HepG2 (cell line): ENCODE measurements around the gene RTRAF.

Experiments
- MAFK ChIP-seq, 2 experiments: IDR thresholded peaks in 1 of 2; conservative IDR thresholded peaks in 1 of 2; 2 replicates each; pipeline ENCODE4 v1.6.1; 2011; ENCODE audit warnings: improper control_type of control experiment in 2 of 2, low read length in 2 of 2
- MAZ ChIP-seq, 2 experiments: sonication (generic) in 1 of 2; formaldehyde crosslinking in 1 of 2; IDR thresholded peaks; 2 replicates each; pipeline versions ENCODE4 v1.5.0 to v1.6.1; 2012 to 2020; ENCODE audit warnings: low read depth in 2 of 2, mild to moderate bottlenecking in 2 of 2, borderline replicate concordance in 1 of 2, improper control_type of control experiment in 1 of 2, low read length in 1 of 2, missing genetic modification reagents in 1 of 2, moderate library complexity in 1 of 2
- POLR2A ChIP-seq, 2 experiments: IDR thresholded peaks; 2 replicates each; pipeline ENCODE4 v1.6.1; 2011; ENCODE audit warnings: low read depth in 2 of 2, low read length in 2 of 2, mild to moderate bottlenecking in 1 of 2, moderate library complexity in 1 of 2; ENCODE audit not compliant: insufficient read depth in 1 of 2
- RAD51 ChIP-seq: fragments of 450-650 bp; IDR thresholded peaks from 2 replicates; pipeline ENCODE4 v1.6.1; 2016; ENCODE audit warnings: borderline replicate concordance
- ZFAT ChIP-seq: sonication (generic); formaldehyde crosslinking; conservative IDR thresholded peaks from 2 replicates; pipeline ENCODE4 v1.8.1; 2023; ENCODE audit warnings: missing genetic modification reagents, inconsistent platforms
- ZMYM2 ChIP-seq: sonication (generic); formaldehyde crosslinking; IDR thresholded peaks from 2 replicates; pipeline ENCODE4 v1.8.0; 2022; ENCODE audit warnings: mild to moderate bottlenecking, missing genetic modification reagents
- ZNF747 ChIP-seq: sonication (generic); formaldehyde crosslinking; IDR thresholded peaks from 2 replicates; pipeline ENCODE4 v1.8.1; 2023; ENCODE audit warnings: missing genetic modification reagents, mild to moderate bottlenecking, borderline replicate concordance
- TF ChIP-seq, protein P1 (sequence below): sonication (generic); formaldehyde crosslinking; IDR thresholded peaks from 2 replicates; pipeline ENCODE4 v1.5.0; 2020; ENCODE audit warnings: mild to moderate bottlenecking, missing genetic modification reagents, moderate library complexity
- TF ChIP-seq, protein P2 (sequence below): sonication (generic); formaldehyde crosslinking; conservative IDR thresholded peaks from 2 replicates; pipeline ENCODE4 v1.4.0; 2020; ENCODE audit warnings: missing genetic modification reagents
- TF ChIP-seq, protein P3 (sequence below), 2 experiments: sonication (generic) in 1 of 2; formaldehyde crosslinking in 1 of 2; IDR thresholded peaks; 2 replicates each; pipeline versions ENCODE4 v1.4.0 to v1.6.1; 2018 to 2020; ENCODE audit warnings: missing genetic modification reagents in 2 of 2, borderline replicate concordance in 1 of 2, low read depth in 1 of 2, mild to moderate bottlenecking in 1 of 2, missing biosample characterization in 1 of 2
- TF ChIP-seq, protein P4 (sequence below), 2 experiments: IDR thresholded peaks; 2 replicates each; pipeline ENCODE4 v1.6.1; 2011 to 2012; ENCODE audit warnings: low read length in 2 of 2, borderline replicate concordance in 1 of 2, low read depth in 1 of 2, mild to moderate bottlenecking in 1 of 2, moderate library complexity in 1 of 2

DNA sequence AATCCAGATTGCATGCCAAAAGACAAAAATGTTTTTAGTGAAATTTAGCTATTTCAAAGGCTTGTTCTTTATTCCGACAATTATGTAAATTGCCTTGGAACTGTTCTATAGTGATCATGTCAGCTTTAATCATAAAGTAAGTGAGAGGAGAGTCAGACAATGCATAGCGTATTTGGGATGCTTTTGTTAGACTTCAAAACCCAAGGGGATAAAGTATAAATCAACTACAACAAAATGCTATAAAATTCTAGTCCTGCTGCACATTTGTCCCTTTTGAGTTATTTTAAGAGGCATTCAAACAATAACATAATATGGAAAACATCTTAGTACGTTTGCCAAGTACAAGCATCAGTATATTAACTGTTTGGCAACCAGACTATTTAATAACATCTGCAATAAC is 11.3 kb downstream of the RTRAF start:
- TF ChIP-seq, protein P1, sequence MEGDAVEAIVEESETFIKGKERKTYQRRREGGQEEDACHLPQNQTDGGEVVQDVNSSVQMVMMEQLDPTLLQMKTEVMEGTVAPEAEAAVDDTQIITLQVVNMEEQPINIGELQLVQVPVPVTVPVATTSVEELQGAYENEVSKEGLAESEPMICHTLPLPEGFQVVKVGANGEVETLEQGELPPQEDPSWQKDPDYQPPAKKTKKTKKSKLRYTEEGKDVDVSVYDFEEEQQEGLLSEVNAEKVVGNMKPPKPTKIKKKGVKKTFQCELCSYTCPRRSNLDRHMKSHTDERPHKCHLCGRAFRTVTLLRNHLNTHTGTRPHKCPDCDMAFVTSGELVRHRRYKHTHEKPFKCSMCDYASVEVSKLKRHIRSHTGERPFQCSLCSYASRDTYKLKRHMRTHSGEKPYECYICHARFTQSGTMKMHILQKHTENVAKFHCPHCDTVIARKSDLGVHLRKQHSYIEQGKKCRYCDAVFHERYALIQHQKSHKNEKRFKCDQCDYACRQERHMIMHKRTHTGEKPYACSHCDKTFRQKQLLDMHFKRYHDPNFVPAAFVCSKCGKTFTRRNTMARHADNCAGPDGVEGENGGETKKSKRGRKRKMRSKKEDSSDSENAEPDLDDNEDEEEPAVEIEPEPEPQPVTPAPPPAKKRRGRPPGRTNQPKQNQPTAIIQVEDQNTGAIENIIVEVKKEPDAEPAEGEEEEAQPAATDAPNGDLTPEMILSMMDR (CRISPR knock-in tag): no peak
- TF ChIP-seq, protein P2, sequence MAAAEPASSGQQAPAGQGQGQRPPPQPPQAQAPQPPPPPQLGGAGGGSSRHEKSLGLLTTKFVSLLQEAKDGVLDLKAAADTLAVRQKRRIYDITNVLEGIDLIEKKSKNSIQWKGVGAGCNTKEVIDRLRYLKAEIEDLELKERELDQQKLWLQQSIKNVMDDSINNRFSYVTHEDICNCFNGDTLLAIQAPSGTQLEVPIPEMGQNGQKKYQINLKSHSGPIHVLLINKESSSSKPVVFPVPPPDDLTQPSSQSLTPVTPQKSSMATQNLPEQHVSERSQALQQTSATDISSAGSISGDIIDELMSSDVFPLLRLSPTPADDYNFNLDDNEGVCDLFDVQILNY (CRISPR knock-in tag): no peak
- no peak for TF ChIP-seq ZMYM2
- TF ChIP-seq MAFK (conservative IDR thresholded peaks at IDR 0.05 in 1 of 2, IDR thresholded peaks at IDR 0.05 in 1 of 2; ENCODE audit: low read length in 2 of 2): no peak
- no peak for TF ChIP-seq POLR2A (IDR thresholded peaks at IDR 0.05; ENCODE audit: insufficient read depth in 1 of 2, low read depth in 2 of 2, low read length in 2 of 2)
- TF ChIP-seq, protein P3, sequence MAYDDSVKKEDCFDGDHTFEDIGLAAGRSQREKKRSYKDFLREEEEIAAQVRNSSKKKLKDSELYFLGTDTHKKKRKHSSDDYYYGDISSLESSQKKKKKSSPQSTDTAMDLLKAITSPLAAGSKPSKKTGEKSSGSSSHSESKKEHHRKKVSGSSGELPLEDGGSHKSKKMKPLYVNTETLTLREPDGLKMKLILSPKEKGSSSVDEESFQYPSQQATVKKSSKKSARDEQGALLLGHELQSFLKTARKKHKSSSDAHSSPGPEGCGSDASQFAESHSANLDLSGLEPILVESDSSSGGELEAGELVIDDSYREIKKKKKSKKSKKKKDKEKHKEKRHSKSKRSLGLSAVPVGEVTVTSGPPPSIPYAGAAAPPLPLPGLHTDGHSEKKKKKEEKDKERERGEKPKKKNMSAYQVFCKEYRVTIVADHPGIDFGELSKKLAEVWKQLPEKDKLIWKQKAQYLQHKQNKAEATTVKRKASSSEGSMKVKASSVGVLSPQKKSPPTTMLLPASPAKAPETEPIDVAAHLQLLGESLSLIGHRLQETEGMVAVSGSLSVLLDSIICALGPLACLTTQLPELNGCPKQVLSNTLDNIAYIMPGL (CRISPR knock-in tag; IDR thresholded peaks at IDR 0.05; ENCODE audit: borderline replicate concordance in 1 of 2, low read depth in 1 of 2): no peak
- TF ChIP-seq ZNF747 (CRISPR knock-in tag): no peak
- TF ChIP-seq MAZ (IDR thresholded peaks at IDR 0.05; ENCODE audit: borderline replicate concordance, low read depth, low read length): no peak
- TF ChIP-seq MAZ (CRISPR knock-in tag; IDR thresholded peaks at IDR 0.05; ENCODE audit: low read depth): no peak
- no peak for TF ChIP-seq RAD51
- TF ChIP-seq ZFAT (CRISPR knock-in tag): no peak
- TF ChIP-seq, protein P4, sequence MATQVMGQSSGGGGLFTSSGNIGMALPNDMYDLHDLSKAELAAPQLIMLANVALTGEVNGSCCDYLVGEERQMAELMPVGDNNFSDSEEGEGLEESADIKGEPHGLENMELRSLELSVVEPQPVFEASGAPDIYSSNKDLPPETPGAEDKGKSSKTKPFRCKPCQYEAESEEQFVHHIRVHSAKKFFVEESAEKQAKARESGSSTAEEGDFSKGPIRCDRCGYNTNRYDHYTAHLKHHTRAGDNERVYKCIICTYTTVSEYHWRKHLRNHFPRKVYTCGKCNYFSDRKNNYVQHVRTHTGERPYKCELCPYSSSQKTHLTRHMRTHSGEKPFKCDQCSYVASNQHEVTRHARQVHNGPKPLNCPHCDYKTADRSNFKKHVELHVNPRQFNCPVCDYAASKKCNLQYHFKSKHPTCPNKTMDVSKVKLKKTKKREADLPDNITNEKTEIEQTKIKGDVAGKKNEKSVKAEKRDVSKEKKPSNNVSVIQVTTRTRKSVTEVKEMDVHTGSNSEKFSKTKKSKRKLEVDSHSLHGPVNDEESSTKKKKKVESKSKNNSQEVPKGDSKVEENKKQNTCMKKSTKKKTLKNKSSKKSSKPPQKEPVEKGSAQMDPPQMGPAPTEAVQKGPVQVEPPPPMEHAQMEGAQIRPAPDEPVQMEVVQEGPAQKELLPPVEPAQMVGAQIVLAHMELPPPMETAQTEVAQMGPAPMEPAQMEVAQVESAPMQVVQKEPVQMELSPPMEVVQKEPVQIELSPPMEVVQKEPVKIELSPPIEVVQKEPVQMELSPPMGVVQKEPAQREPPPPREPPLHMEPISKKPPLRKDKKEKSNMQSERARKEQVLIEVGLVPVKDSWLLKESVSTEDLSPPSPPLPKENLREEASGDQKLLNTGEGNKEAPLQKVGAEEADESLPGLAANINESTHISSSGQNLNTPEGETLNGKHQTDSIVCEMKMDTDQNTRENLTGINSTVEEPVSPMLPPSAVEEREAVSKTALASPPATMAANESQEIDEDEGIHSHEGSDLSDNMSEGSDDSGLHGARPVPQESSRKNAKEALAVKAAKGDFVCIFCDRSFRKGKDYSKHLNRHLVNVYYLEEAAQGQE (IDR thresholded peaks at IDR 0.05; ENCODE audit: borderline replicate concordance in 1 of 2, low read depth in 1 of 2, low read length in 2 of 2): no peak
